Ishikawa (cell line): ENCODE measurements around the gene SCGB1A1.

Experiments used
- CEBPB ChIP-seq: IDR thresholded peaks from 2 replicates; pipeline ENCODE4 v1.6.1; 2012
- CREB1 ChIP-seq: IDR thresholded peaks from 2 replicates; pipeline ENCODE4 v1.6.1; 2012; ENCODE audit warnings: low read depth
- EGR1 ChIP-seq: IDR thresholded peaks from 2 replicates; pipeline ENCODE4 v1.6.1; 2012
- EP300 ChIP-seq: IDR thresholded peaks from 2 replicates; pipeline ENCODE4 v1.6.1; 2012; ENCODE audit warnings: borderline replicate concordance
- FOXM1 ChIP-seq: IDR thresholded peaks from 2 replicates; pipeline ENCODE4 v1.6.1; 2012; ENCODE audit warnings: low read depth, borderline replicate concordance
- NFIC ChIP-seq: IDR thresholded peaks from 2 replicates; pipeline ENCODE4 v1.6.1; 2012
- RAD21 ChIP-seq: IDR thresholded peaks from 2 replicates; pipeline ENCODE4 v1.6.1; 2012; ENCODE audit warnings: low read depth
- TAF1 ChIP-seq: IDR thresholded peaks from 2 replicates; pipeline ENCODE4 v1.6.1; 2012; ENCODE audit warnings: low read depth, mild to moderate bottlenecking
- TCF12 ChIP-seq: IDR thresholded peaks from 2 replicates; pipeline ENCODE4 v1.6.1; 2012; ENCODE audit warnings: low read depth
- TEAD4 ChIP-seq: IDR thresholded peaks from 2 replicates; pipeline ENCODE4 v1.6.1; 2012
- YY1 ChIP-seq: IDR thresholded peaks from 2 replicates; pipeline ENCODE4 v1.6.1; 2012; ENCODE audit warnings: low read depth
- ZBTB7A ChIP-seq: IDR thresholded peaks from 2 replicates; pipeline ENCODE4 v1.6.1; 2012; ENCODE audit warnings: low read depth
- TF ChIP-seq, protein P1 (sequence below): IDR thresholded peaks from 2 replicates; pipeline ENCODE4 v1.6.1; 2012
- TF ChIP-seq, protein P2 (sequence below): IDR thresholded peaks from 2 replicates; pipeline ENCODE4 v1.6.1; 2012
- TF ChIP-seq, protein P3 (sequence below): IDR thresholded peaks from 2 replicates; pipeline ENCODE4 v1.6.1; 2012; ENCODE audit warnings: low read depth, mild to moderate bottlenecking

SCGB1A1 gene, protein sequence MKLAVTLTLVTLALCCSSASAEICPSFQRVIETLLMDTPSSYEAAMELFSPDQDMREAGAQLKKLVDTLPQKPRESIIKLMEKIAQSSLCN

DNA sequence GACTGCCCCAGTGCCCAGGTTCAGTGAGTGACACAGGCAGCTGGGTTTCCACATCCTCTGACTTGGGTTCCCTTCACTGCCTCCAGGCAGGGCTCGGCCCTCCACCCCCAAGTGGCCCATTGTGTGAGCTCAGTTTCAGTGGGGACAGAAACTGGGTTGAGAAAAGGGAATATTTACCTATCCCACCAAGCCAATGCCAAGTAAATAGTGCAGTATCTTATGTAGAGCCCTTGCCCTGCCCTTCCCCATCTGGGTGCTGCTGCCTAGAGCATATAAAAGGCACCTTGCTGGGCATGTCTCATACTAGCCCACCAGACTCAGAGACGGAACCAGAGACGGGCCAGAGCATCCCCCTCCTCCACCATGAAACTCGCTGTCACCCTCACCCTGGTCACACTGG is at the start of gene SCGB1A1:
TSS of gene SCGB1A1 (plus strand) at position 301 of the 400 bp plus-strand sequence. CDS start at position 364, 63 bp downstream.
- no peak for TF ChIP-seq NFIC
- no peak for TF ChIP-seq RAD21
- TF ChIP-seq, protein P1, sequence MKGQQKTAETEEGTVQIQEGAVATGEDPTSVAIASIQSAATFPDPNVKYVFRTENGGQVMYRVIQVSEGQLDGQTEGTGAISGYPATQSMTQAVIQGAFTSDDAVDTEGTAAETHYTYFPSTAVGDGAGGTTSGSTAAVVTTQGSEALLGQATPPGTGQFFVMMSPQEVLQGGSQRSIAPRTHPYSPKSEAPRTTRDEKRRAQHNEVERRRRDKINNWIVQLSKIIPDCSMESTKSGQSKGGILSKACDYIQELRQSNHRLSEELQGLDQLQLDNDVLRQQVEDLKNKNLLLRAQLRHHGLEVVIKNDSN = no peak
- TF ChIP-seq, protein P2, sequence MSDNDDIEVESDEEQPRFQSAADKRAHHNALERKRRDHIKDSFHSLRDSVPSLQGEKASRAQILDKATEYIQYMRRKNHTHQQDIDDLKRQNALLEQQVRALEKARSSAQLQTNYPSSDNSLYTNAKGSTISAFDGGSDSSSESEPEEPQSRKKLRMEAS = no peak
- TF ChIP-seq YY1 = no peak
- TF ChIP-seq TCF12 = no peak
- TF ChIP-seq FOXM1 = no peak
- TF ChIP-seq TEAD4 = no peak
- TF ChIP-seq EP300 = no peak
- TF ChIP-seq ZBTB7A = no peak
- TF ChIP-seq CEBPB = no peak
- no peak for TF ChIP-seq TAF1
- no peak for TF ChIP-seq EGR1
- no peak for TF ChIP-seq CREB1

DNA sequence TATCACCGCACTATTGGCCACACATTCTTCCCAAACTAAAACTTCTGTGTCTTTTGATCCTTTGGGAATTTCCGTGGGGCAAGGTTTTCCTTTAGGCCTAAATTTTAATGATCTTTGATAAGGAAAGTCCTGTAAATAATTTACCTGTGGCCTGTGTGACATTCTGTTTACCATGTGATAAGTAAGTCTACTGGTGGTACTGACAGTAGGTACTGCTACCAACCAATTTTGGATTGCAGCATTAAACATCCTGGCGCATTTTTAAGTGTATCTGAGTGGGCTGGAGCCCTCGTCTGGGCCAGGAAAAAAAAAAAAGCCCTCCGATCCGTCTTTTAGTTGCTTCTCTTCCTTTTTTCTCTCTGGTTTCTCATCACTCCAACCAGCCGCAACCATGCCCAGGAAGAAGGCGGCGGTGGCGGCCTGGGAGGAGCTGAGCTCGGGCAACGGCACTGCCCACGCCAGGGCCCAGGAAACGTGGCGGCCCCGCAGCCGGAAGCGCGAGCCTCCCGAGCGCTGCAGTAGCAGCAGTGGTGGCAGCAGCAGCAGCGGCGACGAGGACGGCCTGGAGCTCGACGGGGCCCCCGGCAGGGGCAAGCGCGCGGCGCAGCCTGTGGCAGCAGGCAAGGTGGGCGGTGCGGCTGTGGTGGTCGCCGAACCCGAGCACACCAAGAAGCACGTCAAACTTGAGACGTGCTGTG is 47.9 kb upstream of the SCGB1A1 start:
- no peak for TF ChIP-seq TEAD4
- no peak for TF ChIP-seq CREB1

DNA sequence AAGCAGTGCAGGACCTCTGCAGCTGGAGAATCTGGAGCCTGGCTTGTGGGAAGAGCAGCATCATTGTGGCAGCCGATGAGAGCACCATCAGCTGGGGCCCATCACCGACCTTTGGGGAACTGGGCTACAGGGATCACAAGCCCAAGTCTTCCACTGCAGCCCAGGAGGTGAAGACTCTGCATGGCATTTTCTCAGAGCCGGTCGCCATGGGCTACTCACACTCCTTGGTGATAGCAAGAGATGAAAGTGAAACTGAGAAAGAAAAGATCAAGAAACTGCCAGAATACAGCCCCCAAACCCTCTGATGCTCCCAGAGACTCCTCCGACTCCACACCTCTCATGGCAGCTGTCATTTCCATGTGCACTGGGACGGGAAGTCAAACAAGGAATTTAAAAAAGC is 46.0 kb upstream of the SCGB1A1 start:
- TF ChIP-seq, protein P3, sequence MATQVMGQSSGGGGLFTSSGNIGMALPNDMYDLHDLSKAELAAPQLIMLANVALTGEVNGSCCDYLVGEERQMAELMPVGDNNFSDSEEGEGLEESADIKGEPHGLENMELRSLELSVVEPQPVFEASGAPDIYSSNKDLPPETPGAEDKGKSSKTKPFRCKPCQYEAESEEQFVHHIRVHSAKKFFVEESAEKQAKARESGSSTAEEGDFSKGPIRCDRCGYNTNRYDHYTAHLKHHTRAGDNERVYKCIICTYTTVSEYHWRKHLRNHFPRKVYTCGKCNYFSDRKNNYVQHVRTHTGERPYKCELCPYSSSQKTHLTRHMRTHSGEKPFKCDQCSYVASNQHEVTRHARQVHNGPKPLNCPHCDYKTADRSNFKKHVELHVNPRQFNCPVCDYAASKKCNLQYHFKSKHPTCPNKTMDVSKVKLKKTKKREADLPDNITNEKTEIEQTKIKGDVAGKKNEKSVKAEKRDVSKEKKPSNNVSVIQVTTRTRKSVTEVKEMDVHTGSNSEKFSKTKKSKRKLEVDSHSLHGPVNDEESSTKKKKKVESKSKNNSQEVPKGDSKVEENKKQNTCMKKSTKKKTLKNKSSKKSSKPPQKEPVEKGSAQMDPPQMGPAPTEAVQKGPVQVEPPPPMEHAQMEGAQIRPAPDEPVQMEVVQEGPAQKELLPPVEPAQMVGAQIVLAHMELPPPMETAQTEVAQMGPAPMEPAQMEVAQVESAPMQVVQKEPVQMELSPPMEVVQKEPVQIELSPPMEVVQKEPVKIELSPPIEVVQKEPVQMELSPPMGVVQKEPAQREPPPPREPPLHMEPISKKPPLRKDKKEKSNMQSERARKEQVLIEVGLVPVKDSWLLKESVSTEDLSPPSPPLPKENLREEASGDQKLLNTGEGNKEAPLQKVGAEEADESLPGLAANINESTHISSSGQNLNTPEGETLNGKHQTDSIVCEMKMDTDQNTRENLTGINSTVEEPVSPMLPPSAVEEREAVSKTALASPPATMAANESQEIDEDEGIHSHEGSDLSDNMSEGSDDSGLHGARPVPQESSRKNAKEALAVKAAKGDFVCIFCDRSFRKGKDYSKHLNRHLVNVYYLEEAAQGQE = no peak
- TF ChIP-seq FOXM1 = no peak

DNA sequence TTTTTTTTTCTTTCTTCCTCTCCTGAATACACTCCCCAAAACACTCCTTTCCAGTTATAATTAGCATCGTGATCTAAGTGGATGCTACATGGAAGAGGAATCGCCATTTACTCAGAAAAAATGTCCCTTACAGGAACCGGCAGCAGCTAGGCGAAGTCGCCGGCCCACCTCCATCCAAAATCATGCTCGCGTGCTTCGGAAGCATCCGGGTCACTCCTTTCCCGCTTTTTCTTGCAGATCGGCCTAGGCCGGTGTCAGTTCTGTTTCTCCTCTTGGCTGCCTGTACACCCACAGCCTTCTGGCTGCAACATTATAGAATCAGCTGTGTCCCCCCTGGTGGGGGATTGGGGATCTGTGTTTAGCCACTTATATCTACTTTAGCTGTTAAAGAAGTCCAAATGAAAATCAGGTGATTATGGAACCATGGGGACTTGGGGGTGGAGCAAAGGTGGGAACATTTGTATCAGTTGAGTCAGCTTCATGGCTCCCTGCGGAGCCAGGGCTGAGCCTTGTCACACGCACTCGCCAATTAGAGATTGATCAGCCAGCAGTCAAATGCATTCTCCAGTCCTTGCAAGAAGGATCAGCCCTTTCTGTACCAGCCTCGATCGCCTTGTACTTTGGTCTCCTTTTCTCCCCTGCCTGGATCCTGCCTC is 45.2 kb upstream of the SCGB1A1 start:
- TF ChIP-seq RAD21 (no peak), TCF12 (no peak), YY1 (no peak), TEAD4 (no peak), NFIC (no peak), ZBTB7A (no peak), CEBPB (no peak), CREB1 (no peak), FOXM1 (no peak), EP300 (no peak), EGR1 (no peak), TAF1 (no peak)
- TF ChIP-seq, protein P1 = no peak
- TF ChIP-seq, protein P2 = no peak

DNA sequence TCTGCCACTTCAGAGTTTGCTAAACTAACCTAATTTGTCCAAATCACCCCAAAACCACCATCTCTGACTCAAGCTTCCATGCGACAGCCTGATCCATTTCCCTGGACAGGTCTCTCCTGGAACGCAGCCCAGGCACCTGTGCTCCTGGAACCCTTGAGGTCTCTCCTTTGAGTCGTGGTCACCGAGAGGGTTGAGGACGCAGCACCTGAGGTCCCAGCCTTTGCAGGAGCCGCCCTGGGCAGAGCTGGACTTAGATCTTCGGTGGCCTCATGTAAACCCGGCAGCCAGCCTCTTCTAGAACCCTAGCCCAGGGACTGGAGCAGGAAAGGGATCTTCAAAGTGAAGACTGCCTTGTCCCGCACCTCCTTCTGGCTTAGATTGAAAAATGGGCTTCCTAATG is 44.0 kb upstream of the SCGB1A1 start:
- TF ChIP-seq FOXM1 (no peak), EGR1 (no peak), TAF1 (no peak), NFIC (no peak), TCF12 (no peak), RAD21 (no peak), YY1 (no peak), ZBTB7A (no peak)
- TF ChIP-seq, protein P3 = no peak
- TF ChIP-seq, protein P1 = no peak
